ENCODE measurements around the gene KRT12. TPM values are rescaled to one million over a fixed set of nuclear protein-coding genes. Genes with fewer than 3 reads are reported as not detected.
"Not testable (repeated sequence)": the region's sequence is repeated elsewhere in the genome, so short reads cannot be mapped to it uniquely, and the experiment has no call there.

KRT12 gene
- polyA plus RNA-seq, 1 experiment: not detected

DNA sequence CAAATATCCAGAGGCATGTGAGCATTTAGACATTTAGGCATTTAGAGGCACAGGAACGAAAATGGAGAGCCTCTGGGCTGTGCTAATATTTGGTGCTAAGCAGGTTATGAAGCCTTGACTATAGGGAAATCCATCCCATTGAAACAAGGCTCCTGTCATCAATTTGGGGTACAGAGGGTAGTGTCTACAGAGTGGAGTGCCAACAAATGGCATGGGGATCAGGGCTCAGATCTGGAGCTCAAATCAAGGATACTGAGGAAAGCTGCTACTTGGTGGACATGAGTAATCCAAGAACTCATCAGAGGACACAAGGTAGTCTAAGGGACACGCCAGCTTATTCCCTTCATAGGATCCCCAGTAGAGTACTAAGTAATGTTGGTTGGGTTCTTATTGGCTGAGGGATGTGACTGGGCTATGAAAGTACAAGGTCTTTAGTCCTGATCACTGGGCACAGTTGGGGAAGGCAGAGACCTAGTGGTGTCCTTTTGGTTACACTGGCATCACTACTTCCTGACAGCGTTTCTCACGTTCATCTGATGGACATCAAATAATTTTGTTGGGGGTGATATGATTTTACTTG, 49.8 kb downstream of the KRT12 start:
- DNase-seq (ENCODE audit: low read depth): no peak
- Histone ChIP-seq H3K27me3 (ENCODE audit: control insufficient read depth, insufficient read depth, low read length) (no peaks in the 10 kb centered on the region), H3K36me3 (ENCODE audit: control insufficient read depth, insufficient read depth, low read length) (no peaks in the 10 kb centered on the region), H3K4me3 (ENCODE audit: low read depth, low read length) (no peak overlapping the region)
- CTCF ChIA-PET: interaction anchor here (1.5 to 2.5 kb wide), 3 partner anchors 11 to 832 kb away, joined by 4 to 10 read pairs (median 7); no protein-coding TSS in a partner anchor
- POLR2A ChIA-PET: no interaction called here
- TF ChIP-seq, protein P1, sequence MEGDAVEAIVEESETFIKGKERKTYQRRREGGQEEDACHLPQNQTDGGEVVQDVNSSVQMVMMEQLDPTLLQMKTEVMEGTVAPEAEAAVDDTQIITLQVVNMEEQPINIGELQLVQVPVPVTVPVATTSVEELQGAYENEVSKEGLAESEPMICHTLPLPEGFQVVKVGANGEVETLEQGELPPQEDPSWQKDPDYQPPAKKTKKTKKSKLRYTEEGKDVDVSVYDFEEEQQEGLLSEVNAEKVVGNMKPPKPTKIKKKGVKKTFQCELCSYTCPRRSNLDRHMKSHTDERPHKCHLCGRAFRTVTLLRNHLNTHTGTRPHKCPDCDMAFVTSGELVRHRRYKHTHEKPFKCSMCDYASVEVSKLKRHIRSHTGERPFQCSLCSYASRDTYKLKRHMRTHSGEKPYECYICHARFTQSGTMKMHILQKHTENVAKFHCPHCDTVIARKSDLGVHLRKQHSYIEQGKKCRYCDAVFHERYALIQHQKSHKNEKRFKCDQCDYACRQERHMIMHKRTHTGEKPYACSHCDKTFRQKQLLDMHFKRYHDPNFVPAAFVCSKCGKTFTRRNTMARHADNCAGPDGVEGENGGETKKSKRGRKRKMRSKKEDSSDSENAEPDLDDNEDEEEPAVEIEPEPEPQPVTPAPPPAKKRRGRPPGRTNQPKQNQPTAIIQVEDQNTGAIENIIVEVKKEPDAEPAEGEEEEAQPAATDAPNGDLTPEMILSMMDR (IDR thresholded peaks at IDR 0.05; ENCODE audit: insufficient read depth, low read depth, low read length): no peak

GRCh38 chr17:40816569-40816968, 50.5 kb downstream of the KRT12 start:
- POLR2A ChIA-PET: interaction anchor here (0.5 kb wide), 1 partner anchor 141 kb away, joined by 4 read pairs; no protein-coding TSS in a partner anchor

GRCh38 chr17:40815381-40815780, 51.6 kb downstream of the KRT12 start:
- TF ChIP-seq, protein P1 (IDR thresholded peaks at IDR 0.05; ENCODE audit: insufficient read depth, low read depth, low read length): no peak
- DNase-seq (ENCODE audit: low read depth): no peak
- Histone ChIP-seq H3K36me3 (ENCODE audit: control insufficient read depth, insufficient read depth, low read length) (no peaks in the 10 kb centered on the region), H3K4me3 (ENCODE audit: low read depth, low read length) (no peak overlapping the region), H3K27me3 (ENCODE audit: control insufficient read depth, insufficient read depth, low read length) (no peaks in the 10 kb centered on the region)
- ChIA-PET CTCF (interaction anchor here (1.3 to 1.9 kb wide), 3 partner anchors 734 to 850 kb away, joined by 3 to 8 read pairs (median 4); no protein-coding TSS in a partner anchor), POLR2A (no interaction called here)

More at GRCh38 chr17:40816569-40816968, 50.5 kb downstream of the KRT12 start:
- TF ChIP-seq, protein P1 (IDR thresholded peaks at IDR 0.05; ENCODE audit: insufficient read depth, low read depth, low read length): no peak
- no peak for DNase-seq (ENCODE audit: low read depth)
- Histone ChIP-seq H3K4me3 (ENCODE audit: low read depth, low read length) (no peak overlapping the region), H3K36me3 (ENCODE audit: control insufficient read depth, insufficient read depth, low read length) (no peaks in the 10 kb centered on the region), H3K27me3 (ENCODE audit: control insufficient read depth, insufficient read depth, low read length) (no peaks in the 10 kb centered on the region)
- CTCF ChIA-PET: interaction anchor here (1.5 to 2.5 kb wide), 4 partner anchors 10 to 847 kb away, joined by 4 to 10 read pairs (median 8); no protein-coding TSS in a partner anchor

DNA sequence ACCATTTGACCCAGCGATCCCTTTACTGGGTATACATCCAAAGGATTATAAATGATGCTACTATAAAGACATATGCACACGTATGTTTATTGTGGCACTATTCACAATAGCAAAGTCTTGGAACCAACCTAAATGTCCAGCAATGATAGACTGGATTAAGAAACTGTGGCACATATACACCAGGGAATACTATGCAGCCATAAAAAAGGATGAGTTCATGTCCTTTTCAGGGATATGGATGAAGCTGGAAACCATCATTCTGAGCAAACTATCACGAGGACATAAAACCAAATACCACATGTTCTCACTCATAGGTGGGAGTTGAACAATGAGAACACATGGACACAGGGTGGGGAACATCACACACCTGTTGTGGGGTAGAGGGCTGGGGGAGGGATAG, 52.4 kb downstream of the KRT12 start:
- H3K27me3 ChIP-seq (ENCODE audit: control insufficient read depth, insufficient read depth, low read length); POLR2A ChIA-PET; DNase-seq (ENCODE audit: low read depth); H3K4me3 ChIP-seq (ENCODE audit: low read depth, low read length); H3K36me3 ChIP-seq (ENCODE audit: control insufficient read depth, insufficient read depth, low read length): not testable (repeated sequence)
- CTCF ChIA-PET: interaction anchor here (1.3 to 1.9 kb wide), 3 partner anchors 734 to 851 kb away, joined by 3 to 8 read pairs (median 4); no protein-coding TSS in a partner anchor

DNA sequence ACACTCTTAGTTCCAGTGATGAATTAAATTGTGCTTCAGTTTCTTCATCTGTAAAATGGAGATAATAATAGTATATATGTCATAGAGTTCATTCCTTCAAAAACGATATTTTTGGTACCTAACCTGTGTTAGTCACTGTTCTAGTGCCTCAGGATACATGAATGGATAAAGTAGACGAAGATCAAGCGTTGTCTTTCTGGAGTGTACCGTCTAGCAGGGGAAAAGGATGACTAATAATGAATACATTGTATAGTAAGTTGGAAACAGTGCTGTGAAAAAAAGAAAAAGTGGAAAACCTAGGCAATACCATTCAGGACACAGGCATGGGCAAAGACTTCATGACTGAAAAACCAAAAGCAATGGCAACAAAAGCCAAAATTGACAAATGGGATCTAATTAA, 53.2 kb downstream of the KRT12 start:
- ChIA-PET CTCF (interaction anchor here (0.7 to 1.9 kb wide), 2 partner anchors 200 to 735 kb away, joined by 4 to 5 read pairs; no protein-coding TSS in a partner anchor), POLR2A (no interaction called here)
- H3K36me3 ChIP-seq (ENCODE audit: control insufficient read depth, insufficient read depth, low read length): no peaks in the 10 kb centered on the region
- H3K27me3 ChIP-seq (ENCODE audit: control insufficient read depth, insufficient read depth, low read length): no peaks in the 10 kb centered on the region
- H3K4me3 ChIP-seq (ENCODE audit: low read depth, low read length): no peak overlapping the region
- TF ChIP-seq, protein P1 (IDR thresholded peaks at IDR 0.05; ENCODE audit: insufficient read depth, low read depth, low read length): no peak
- DNase-seq (ENCODE audit: low read depth): no peak
